Epidermal melanocyte (primary cell): ENCODE measurements around the gene P3H1.

Experiments
- DNase-seq: peaks from one replicate; pipeline ENCODE4 v3.0.0; 2011; ENCODE audit warnings: low spot score; ENCODE audit not compliant: insufficient read length

The P3H1 gene

DNA sequence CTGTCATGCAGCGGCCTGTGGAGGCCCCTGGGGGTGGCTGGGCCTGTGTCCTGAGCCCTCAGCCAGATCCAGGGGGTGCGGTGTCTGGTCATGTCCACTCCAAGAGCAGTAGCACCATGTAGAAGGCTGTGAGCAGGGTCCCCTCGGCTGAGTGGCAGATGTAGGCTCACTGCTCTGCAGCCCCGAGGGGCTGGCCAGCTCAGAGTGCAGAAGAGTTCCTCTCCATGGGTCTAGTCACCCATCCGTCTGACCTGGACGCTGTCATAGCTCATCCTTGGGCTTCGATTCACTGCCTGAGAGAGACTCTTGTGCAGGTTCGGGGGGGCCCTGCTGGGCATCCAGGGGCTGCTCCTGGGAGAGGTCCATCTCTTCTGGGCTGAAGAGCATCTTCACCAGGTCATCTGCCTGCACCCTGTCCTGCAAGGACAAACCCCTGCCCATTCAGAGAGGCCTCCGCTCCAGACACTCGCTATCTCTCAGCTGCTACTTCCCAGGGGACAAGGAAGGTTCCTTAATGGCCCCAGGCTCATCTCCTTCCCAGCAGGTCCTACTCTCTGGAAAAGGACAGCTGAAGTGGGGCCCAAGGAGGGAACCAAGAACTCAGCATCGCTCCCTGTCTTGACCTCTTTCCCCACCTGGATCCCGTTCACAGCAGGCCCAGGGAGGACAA lies 20.3 kb downstream of the P3H1 start:
- no peak for DNase-seq

DNA sequence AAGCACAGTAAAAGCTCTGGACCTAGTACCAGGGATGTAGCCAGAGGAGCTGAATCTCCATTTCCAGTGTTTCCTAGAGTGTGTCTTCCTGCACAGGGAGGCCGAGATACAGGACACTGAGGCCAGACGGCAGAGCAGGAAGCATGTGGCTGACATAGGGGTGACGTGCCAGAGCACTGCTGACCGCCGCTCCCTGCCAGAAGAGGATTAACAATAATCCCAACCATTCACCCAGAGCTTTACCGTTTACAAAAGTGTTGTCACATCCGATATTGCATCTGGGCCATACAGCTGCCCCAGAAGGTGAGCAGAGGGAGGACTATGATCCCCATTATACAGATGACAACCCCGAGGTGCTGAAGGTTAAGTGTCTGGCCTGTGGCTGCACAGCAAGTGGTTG lies 21.0 kb downstream of the P3H1 start:
- DNase-seq: no peak

DNA sequence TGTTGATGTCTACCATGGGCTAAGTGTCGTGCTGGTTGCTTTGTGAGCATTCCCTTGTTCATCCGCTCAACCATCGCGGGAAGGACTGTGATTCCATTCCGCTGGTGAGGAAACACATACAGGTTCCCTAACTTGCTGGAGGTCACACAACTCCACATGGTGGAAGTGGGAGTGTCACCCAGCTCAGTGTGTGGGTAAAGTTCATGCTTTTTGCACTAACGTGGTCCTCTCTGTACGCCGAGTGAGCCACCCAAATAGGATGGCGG lies 22.7 kb downstream of the P3H1 start:
- no peak for DNase-seq

DNA sequence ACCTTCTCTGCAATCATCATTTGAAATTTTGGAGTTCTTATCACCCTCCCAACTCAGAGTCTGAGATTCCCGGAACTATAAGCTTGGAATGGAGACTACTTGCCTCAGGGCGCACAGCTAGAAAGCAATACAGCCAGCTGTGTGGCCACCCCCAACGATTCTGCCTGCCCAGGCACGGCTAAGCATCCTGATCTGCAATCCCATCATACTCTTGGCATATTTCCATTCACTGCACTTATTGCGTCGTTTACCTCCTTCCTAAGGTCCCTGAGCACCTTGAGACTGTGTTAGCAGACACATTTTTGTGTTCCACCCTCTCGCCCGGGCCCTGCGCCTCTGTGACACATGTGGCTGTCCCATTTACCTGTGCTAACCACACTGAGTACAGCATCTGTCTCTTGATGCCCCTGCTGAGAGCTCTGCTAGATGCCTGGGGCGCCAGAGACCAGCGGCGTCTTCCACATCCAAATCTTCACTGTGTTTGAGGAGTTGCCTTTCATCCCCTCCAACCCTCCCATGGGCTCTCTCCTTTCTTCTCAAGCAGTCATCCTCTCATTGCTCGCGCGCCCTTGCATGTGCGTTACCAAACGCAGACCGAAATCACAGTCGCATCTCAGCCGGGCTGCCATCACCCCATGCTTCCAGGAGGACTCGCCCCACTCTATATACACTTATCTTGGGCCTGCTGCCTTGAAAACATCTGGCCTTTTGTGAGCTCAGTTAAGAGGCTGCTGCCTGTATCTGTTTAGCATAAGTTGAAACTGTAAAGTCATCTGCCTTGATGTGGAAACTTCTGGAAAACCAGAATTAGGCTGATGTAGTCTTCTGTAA lies 23.3 kb downstream of the P3H1 start:
- peak; percentile 64 for DNase-seq

DNA sequence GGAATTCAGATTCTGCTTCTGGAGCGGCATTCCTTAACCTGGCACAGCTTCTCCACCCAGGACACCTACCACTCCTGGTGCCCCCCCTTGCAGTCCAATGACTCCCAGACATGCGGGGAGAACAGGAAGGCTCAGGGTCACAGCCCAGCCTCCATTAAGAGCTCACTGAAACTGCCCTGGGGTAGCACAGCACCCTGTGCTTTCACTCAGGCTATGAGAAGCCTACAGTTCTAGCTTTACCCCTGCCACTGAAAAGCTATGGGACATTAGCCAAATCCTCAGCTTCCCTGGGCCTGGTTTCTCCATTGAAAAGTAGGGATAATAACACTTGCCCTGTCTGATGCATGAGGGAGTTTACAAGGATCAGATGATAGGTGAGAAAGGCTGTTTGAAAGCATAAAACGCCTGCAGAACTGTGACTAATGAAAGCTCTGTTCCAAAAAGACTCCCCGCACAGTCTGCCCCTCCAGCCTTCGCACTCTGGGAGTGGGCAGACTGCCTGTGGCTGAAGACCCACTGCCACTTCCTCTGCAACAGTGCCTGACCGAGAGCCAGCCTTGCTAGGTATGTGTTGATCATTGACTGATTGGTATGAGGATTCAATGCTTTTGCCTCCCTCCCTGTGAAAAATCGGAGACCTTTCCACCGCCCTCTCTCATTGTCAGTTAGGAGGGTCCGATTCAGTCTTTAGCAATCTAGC lies 24.1 kb downstream of the P3H1 start:
- DNase-seq: peak; percentile 63

DNA sequence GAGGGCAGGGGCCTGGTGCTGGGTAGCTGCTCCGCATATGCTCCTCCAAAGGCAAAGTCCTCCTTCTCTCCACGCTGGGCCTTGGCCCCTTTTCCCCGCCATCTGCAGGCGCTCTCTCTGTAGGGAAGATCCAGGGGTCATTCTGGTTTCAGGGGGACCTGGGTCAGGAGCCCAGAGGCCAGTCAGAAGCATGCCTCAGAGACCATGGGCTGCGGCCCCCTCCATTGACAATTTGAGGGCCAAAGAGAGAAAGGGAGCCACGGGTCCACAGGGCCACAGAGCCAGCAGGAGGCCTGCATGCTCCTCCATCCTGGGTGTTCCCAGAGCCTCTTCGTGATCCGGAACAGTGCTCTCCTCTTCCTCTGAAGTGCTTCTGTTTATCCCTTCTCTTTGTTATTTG lies 24.7 kb downstream of the P3H1 start:
- DNase-seq: no peak

DNA sequence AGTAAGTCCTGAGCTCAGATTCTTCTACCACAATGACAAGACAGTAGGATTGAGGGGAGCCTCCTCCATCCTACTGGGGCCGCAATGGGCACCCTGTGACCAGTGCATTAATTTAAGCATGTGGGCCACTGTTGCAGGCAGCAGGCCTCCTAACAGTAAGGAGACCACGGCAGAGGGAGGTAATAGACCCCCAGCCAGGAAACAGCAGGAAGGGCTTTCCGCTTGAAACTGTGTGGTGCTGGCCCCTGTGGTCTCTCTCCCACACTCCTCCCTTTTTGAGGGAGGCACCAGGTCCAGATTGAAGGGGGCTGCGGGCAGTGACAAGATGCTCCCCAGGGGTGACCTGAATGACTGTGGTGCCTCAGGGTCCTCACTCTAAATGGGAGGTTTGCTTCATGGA lies 25.1 kb downstream of the P3H1 start:
- DNase-seq: no peak

DNA sequence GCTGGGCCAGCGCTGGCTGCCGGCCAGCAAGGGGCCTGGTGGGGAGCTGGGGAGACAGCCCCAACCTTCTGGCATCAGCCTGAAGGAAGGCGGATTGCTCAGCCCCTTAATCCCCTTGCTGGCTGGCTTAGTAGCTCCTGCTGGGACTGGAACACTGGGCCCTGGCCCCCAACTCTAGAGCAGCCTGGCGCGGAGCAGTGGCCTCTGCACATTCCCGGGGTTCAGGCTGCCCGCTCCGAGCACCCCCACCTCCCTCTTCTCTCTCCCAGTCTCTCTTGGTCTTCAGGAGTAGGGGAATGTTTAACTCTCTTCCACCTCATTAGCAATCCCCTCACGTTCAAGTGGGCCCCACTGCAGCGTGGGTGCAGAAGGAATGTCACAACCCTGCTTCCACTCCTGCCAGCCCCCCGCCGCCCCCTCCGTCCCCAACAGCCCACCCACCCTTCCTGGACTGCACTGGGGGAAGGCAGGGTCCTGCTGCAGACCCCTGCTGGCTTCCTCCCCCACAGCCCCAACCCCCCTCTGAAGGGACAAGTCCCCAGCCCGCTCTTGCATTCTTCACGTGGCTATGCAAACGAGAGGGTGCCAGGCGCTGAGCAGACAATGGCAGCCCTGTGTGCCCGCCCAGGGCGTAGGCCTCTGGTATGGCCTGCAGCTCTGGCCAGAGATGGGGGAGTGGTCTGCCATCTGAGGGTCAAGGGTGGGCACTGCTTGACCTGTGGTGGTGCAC lies 25.8 kb downstream of the P3H1 start:
- no peak for DNase-seq

DNA sequence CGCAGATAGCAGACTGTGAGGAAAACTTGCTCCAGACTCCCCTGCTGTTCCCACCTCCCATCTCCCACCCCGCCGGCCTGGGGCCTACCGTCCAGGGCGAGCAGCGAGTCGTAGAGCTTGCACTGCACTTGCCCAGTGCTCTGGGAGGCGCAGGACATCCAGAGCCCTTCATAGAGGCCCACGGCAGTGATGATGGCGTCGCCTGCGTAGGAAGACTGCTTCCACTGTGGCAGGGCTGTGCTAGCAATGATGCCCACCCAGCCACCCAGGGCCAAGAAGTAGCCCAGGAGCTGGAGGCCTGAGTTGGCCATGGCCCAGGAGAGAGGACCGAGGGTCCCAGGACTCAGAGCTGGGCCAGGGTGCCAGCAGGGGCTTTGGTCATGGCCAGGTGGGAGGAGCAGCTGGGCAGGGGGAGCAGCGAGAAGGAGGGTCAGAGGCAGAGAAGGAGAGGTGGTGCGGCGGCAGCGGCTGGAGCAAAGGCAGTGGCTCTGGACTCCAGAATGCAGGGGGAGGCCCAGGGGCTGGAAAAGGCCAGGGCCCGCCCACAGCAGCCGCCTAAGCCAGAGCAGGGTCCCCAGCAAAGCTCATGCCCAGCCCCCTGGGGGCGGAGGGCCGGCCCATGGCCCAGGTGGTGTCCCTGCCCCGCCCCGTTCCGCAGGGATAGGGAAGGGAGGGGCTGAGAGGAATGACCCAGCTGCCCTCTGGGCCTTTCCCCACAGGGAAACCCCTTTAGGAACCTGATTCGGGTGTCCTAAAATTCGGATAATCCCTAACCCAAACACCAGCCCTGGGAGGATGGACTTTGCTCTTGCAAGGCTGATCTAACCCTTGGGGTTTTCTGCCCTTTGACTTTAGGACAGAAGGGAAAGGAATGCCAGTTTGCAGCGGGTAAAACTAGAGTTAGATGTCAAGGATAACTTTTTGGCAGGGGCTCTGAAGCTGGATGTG lies 26.8 kb downstream of the P3H1 start, which contains the start of gene CLDN19:
CLDN19 (minus strand) TSS at position 484 of the 948 bp plus-strand sequence; CDS start at position 311, 173 bp downstream.
- DNase-seq: no peak

DNA sequence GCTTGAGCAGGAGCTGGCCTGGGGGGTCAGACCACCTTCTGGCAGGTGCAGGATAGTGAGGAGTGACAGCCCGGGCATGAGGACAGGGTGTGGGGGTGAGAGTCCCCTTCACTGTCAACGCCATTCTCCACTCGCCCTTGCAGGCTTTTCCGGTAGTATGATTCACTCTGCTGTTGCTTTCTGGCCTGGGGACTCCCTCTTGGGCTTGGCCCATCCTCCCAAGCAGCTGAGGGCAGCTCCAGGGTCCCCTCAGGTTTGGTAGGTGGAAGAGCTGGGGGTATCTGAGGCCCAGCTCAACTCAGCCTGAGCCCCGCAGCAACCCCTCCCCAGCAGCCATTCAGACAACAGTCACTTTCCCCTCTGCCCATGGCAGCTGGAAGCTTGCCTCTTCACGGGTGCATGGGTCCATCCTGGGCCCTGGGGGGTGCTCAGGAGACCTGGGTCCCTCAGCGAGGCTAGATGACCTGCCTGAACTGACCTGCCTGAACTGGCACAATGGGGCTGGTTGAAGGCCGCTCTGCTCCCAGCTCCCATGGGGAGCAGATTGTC lies 28.1 kb downstream of the P3H1 start:
- no peak for DNase-seq

DNA sequence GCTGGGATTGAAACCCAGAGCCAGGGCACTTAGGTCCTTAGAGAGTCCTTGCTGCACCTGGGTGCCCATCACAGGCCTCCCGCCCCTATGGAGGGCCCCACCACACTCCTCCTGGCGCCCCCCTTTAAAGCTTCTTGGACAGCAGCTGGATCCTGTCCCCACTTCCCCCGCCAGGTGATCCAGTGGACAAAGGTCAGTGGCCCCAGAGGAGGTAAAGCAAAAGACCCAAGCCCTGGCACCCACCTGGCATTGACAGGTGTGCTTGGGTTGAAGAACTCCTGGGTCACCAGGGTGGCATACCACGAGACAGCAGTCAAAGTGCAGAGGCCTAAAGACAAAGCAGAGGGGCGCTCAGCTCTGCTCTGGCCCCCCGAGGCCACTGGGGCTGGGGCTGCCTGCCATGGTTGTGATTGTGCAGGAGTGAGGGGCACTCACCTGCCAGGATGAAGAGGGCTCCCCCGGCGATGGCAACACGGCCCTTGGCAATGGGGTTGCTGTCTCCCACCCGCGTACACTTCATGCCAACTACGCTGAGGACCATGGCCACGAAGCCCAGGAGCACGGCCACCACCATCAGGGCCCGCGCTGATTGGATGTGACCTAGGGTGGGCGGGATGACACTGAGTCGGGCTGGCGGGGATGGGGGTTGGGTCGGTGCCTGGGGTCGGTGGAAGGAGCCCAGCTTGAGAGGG lies 28.7 kb downstream of the P3H1 start:
- no peak for DNase-seq

DNA sequence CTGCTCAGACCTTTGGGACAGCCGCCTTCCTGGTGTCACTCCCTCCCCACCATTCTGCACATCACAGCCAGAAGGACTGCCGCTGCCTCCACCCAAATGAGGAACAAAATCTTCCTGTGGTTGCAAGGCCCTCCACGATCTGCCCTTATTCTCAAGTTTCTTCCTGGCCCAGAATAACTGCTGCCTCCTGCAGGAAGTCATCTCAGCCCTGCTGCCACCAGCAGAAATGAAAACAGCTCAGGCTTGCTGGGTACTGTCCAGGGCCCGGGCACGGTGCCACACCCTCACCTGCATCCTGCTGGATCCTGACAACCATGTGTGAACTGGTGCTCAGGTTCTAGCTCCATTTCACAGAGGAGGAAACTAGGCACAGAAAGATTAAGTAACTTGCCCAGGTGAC lies 29.6 kb downstream of the P3H1 start:
- DNase-seq: no peak

DNA sequence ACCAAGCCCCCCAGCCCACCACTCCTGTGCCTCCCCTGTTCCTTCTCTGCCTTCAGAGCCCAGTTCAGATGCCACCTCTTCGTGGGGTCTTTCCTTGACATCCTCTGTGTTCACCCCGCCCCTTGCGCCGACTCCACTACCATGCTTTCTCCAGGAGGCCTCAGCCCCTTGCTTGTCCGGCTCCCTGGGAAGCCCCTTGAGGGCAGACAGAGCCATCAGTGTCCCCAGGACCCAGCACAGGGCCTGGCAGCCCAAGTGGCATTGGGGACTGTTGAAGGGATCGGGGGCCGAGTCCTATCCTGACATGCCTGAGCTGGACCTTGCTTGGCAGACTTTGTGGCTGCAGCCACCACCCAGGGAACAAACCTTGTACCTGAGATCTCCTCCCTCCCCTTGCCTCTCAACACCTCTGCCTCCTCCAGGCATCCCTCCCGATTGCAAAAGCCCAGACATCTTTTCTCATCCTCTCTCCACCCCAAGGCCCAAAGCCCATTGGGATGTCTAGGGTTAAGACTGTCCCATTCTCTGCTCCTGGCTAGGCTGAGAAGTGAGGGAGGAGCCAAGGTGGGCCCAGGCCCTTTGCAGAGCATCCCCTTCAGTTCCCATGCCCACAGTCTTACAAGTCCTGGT lies 30.1 kb downstream of the P3H1 start:
- DNase-seq: no peak

DNA sequence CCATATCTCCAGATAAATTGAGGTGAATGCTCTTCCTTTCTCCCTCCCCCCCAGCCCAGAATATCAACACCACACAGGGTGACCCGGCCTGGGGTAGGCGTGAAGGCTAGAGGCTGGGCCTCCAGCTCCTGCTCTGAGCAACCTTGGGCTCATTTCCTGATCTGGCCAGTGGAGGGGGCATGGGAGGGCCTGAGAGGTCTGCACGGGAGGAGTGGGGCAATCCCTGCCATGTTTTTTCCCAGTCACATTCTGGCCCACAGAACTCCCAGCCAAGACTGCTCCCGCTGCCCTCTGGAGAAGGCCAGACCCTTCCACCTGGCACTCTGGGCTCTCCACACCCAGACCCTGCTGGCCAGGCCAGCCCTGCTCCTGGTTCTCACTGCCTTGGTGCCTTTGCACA lies 30.7 kb downstream of the P3H1 start:
- DNase-seq: no peak

DNA sequence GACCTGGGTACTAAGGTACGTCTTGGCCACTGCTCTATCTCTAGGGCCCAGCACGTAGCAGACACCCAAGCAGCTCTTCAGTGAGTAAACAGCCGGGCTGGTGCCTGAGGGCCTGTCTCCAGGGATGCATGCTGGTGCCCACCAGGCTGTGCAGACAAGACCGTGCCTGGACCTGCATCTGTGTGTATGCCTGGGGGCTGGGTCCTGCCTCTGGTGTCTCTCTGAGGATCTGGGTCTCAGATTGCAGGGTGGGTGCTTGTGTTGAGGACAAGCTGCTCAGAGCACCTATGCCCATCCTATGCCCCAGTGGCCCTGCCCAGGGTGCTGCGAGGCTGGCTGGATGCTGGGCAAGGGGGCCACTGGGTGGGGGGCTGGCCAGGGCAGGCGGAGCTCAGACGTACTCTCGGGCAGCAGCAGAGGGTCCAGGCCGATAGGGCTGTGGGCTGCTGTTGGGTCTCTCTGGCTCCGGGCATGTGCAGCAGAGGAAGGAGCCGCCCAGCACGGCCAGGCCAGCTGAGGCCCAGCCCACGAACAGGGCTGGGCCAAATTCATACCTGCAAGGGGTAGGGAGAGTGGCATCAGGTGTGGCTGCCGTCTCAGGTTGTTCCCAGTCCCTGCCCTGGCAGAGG lies 31.2 kb downstream of the P3H1 start:
- DNase-seq: no peak

DNA sequence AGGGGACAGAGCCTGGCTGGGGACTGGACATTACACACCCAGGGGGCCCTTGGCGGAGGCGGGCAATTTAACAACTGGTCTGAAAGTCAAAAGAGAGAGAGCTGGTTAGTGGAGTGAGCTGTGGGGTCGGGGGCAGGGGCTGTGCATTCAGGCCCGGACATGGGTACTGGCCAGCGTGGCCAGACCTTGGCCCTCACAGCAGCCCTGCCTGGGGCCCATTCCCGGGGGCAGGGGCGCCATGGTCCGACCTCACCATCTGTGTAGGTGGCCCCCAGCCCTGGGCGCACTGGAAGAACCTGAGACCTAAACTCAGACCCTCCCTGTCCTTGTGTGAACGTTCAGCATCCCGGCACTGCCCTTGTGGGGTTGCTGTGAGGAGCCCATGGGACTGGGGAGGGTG lies 31.8 kb downstream of the P3H1 start:
- no peak for DNase-seq

DNA sequence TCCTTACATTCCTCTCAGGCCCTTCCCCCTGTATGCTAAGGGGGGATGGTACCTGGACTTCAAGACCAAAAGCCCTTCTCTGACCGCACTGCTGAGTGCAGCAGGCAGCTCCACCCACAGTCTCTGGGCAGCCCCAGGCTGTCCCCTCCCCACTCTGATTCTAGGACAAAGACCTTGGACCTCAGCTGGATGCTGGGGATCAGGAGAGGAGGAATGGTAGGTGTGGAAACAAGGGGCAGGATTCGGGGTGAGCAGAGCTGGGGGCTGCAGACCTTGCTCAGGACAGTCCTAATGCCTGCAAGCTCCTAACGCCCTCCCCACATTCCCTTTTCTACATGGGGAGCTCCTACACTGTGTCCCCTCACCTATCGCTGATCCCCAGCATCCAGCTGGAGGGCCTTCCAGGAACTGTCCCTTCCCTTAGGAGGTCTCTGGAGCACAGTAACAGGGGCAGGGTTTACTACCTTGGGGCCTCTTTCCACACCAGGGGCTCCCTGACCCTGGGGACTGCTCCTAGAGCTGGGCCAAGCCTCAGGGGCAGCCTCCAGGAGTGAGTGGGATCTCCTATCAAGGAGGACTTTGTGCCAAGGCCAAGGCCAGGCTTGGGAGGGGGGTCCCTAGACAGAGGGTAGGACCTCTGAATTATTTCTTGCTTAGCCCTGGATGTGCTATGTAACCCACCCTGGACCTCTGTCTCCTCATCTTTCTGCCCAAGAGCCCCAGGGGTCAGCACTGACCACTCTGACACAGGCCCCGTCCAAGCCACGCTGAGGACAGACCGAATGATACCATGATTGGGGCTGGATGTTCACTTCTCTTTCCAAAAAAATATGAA lies 32.4 kb downstream of the P3H1 start:
- DNase-seq: no peak
